SK-N-SH treated with all-trans-retinoic acid at 6 μM for 48 hours (cell line): Measurements from ENCODE around the gene B3GALT6.

Source experiments
- ATAC-seq: fragments of 200-7000 bp; cut with Tn5 transposase; 3 replicates; pipeline ENCODE4 v1.9.1; 2020; ENCODE audit warnings: mild to moderate bottlenecking, moderate library complexity
- ARNTL ChIP-seq: fragments of 450-650 bp; formaldehyde crosslinking; IDR thresholded peaks from 2 replicates; pipeline ENCODE4 v1.5.0; 2020; ENCODE audit warnings: low read depth, mild to moderate bottlenecking, moderate library complexity, borderline replicate concordance
- BACH2 ChIP-seq: fragments of 250-450 bp; sonication (Bioruptor Pico); IDR thresholded peaks from 2 replicates; pipeline ENCODE4 v1.9.0; 2021; ENCODE audit warnings: mild to moderate bottlenecking, borderline replicate concordance
- CSDC2 ChIP-seq: fragments of 250-450 bp; sonication (Bioruptor Pico); IDR thresholded peaks from 2 replicates; pipeline ENCODE4 v1.5.0; 2020; ENCODE audit warnings: mild to moderate bottlenecking, moderate library complexity
- ESRRG ChIP-seq: fragments of 250-450 bp; sonication (Bioruptor Pico); IDR thresholded peaks from 2 replicates; pipeline ENCODE4 v1.6.1; 2021; ENCODE audit warnings: mild to moderate bottlenecking
- GLIS3 ChIP-seq: fragments of 250-450 bp; sonication (Bioruptor Pico); IDR thresholded peaks from 2 replicates; pipeline ENCODE4 v1.5.0; 2020; ENCODE audit warnings: mild to moderate bottlenecking, moderate library complexity
- OSR1 ChIP-seq: fragments of 250-450 bp; sonication (Bioruptor Pico); IDR thresholded peaks from 2 replicates; pipeline ENCODE4 v1.8.0; 2022; ENCODE audit warnings: moderate library complexity, mild to moderate bottlenecking, inconsistent platforms
- PATZ1 ChIP-seq: fragments of 250-450 bp; sonication (Bioruptor Pico); IDR thresholded peaks from 2 replicates; pipeline ENCODE4 v1.8.0; 2020; ENCODE audit warnings: mild to moderate bottlenecking, moderate library complexity, borderline replicate concordance
- PPARA ChIP-seq: fragments of 250-450 bp; sonication (Bioruptor Pico); IDR thresholded peaks from 2 replicates; pipeline ENCODE4 v1.5.0; 2020; ENCODE audit warnings: mild to moderate bottlenecking, borderline replicate concordance
- RARB ChIP-seq: fragments of 250-450 bp; sonication (Bioruptor Pico); IDR thresholded peaks from 2 replicates; pipeline ENCODE4 v1.8.0; 2021; ENCODE audit warnings: mild to moderate bottlenecking, moderate library complexity
- SNAI2 ChIP-seq: fragments of 250-450 bp; sonication (Bioruptor Pico); IDR thresholded peaks from 2 replicates; pipeline ENCODE4 v1.5.0; 2020; ENCODE audit warnings: mild to moderate bottlenecking, moderate library complexity
- TCF4 ChIP-seq: fragments of 250-450 bp; sonication (Bioruptor Pico); IDR thresholded peaks from 2 replicates; pipeline ENCODE4 v1.8.0; 2021; ENCODE audit warnings: mild to moderate bottlenecking, moderate library complexity, borderline replicate concordance
- TOX ChIP-seq: fragments of 250-450 bp; sonication (Bioruptor Pico); IDR thresholded peaks from 2 replicates; pipeline ENCODE4 v1.8.0; 2021; ENCODE audit warnings: mild to moderate bottlenecking, moderate library complexity, borderline replicate concordance
- TSHZ2 ChIP-seq: fragments of 250-450 bp; sonication (Bioruptor Pico); IDR thresholded peaks from 2 replicates; pipeline ENCODE4 v1.5.0; 2020; ENCODE audit warnings: mild to moderate bottlenecking, moderate library complexity
- ZC3H10 ChIP-seq: fragments of 250-450 bp; sonication (Bioruptor Pico); IDR thresholded peaks from 2 replicates; pipeline ENCODE4 v1.5.1; 2021; ENCODE audit warnings: mild to moderate bottlenecking, moderate library complexity
- ZFP3 ChIP-seq: fragments of 250-450 bp; sonication (Bioruptor Pico); IDR thresholded peaks from 2 replicates; pipeline ENCODE4 v1.5.0; 2020; ENCODE audit warnings: mild to moderate bottlenecking, moderate library complexity
- ZFP30 ChIP-seq: fragments of 450-650 bp; formaldehyde crosslinking; IDR thresholded peaks from 2 replicates; pipeline ENCODE4 v1.5.0; 2022; ENCODE audit warnings: mild to moderate bottlenecking, moderate library complexity
- ZNF565 ChIP-seq: fragments of 450-650 bp; formaldehyde crosslinking; conservative IDR thresholded peaks from 2 replicates; pipeline ENCODE4 v1.5.0; 2020; ENCODE audit warnings: low read depth, mild to moderate bottlenecking, moderate library complexity
- ZNF70 ChIP-seq: fragments of 450-650 bp; formaldehyde crosslinking; IDR thresholded peaks from 2 replicates; pipeline ENCODE4 v1.5.0; 2020; ENCODE audit warnings: mild to moderate bottlenecking, moderate library complexity
- ZNF8 ChIP-seq: fragments of 450-650 bp; formaldehyde crosslinking; IDR thresholded peaks from 2 replicates; pipeline ENCODE4 v1.5.0; 2020; ENCODE audit warnings: mild to moderate bottlenecking, moderate library complexity
- TF ChIP-seq, protein P1 (sequence below): fragments of 250-450 bp; sonication (Bioruptor Pico); IDR thresholded peaks from 2 replicates; pipeline ENCODE4 v1.5.1; 2020; ENCODE audit warnings: low read depth, mild to moderate bottlenecking, moderate library complexity
- TF ChIP-seq, protein P2 (sequence below): fragments of 250-450 bp; sonication (Bioruptor Pico); IDR thresholded peaks from 2 replicates; pipeline ENCODE4 v1.8.0; 2021; ENCODE audit warnings: low read depth, mild to moderate bottlenecking, moderate library complexity, borderline replicate concordance

The B3GALT6 gene

DNA sequence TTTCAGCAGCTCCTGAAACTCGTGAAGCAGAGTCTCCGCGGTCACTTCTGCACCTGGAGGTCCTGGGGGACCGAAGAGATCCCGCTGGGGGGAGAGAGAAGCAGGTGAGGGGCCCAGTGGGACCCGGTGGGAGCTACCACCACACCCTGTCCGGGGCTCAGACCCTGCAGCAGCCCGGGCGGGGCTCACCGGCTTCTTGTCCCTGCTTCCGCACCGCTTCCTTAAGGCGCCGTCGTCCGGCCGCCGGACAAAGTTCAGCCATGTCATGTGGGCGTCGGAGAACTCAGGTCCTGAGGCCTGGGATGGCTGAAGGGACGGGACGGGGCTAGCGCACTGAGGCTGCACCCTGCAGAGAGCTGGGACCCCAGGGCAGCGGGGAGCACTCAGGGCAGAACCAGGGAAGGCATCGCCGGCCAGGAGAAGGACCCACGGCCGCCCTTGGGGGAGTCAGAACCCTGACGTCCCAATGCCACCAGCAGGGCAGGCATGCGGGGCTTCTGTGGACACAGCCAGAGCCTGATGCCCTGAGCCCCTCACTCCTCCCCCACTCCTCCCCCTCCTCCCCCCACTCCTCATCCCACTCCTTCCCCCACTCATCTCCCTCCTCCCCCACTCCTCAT, 12.3 kb downstream of the B3GALT6 start:
- TF ChIP-seq, protein P1, sequence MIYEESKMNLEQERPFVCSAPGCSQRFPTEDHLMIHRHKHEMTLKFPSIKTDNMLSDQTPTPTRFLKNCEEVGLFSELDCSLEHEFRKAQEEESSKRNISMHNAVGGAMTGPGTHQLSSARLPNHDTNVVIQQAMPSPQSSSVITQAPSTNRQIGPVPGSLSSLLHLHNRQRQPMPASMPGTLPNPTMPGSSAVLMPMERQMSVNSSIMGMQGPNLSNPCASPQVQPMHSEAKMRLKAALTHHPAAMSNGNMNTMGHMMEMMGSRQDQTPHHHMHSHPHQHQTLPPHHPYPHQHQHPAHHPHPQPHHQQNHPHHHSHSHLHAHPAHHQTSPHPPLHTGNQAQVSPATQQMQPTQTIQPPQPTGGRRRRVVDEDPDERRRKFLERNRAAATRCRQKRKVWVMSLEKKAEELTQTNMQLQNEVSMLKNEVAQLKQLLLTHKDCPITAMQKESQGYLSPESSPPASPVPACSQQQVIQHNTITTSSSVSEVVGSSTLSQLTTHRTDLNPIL (CRISPR knock-in tag), result no peak
- TF ChIP-seq TSHZ2 (CRISPR knock-in tag), result no peak
- TF ChIP-seq ZFP3 (CRISPR knock-in tag), result no peak
- no peak for TF ChIP-seq ZNF565 (CRISPR knock-in tag)
- no peak for TF ChIP-seq OSR1 (CRISPR knock-in tag)
- no peak for TF ChIP-seq TOX (CRISPR knock-in tag)
- no peak for TF ChIP-seq BACH2 (CRISPR knock-in tag)
- TF ChIP-seq, protein P2, sequence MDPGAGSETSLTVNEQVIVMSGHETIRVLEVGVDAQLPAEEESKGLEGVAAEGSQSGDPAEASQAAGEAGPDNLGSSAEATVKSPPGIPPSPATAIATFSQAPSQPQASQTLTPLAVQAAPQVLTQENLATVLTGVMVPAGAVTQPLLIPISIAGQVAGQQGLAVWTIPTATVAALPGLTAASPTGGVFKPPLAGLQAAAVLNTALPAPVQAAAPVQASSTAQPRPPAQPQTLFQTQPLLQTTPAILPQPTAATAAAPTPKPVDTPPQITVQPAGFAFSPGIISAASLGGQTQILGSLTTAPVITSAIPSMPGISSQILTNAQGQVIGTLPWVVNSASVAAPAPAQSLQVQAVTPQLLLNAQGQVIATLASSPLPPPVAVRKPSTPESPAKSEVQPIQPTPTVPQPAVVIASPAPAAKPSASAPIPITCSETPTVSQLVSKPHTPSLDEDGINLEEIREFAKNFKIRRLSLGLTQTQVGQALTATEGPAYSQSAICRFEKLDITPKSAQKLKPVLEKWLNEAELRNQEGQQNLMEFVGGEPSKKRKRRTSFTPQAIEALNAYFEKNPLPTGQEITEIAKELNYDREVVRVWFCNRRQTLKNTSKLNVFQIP (CRISPR knock-in tag), result no peak
- no peak for TF ChIP-seq ESRRG
- no peak for TF ChIP-seq ZNF70 (CRISPR knock-in tag)
- no peak for TF ChIP-seq ARNTL (CRISPR knock-in tag)
- no peak for ATAC-seq

DNA sequence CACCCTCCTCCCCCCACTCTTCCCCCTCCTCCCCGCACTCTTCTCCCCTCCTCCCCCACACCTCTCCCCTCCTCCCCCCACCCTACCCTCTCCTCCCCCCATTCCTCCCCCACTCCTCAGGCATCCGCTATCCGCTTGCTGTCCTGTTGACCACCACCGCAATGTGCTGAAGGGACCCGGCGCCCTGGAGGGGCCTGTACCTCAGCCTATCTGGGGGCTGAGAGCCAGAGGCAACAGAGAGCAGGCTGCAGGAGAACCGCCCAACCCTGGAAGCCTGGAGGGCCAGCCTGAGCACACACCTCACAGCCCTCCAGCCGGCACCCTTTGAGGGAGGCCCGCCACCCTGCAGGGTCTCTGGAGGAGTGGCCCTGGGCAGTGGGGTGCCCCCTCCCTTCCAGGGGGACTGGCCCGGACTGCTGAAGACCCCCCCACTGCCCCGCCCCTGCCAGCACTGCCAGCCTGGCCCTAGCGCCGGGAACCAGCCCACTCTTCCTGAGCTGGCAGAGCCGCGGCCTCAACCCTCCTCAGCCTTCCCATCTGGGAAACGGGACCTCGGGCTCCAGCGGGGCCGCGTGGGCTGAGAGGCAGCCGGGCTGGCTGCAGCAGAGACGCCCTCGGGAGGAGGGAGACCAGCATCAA, 13.3 kb downstream of the B3GALT6 start:
- ATAC-seq, result no peak
- no peak for TF ChIP-seq ESRRG
- no peak for TF ChIP-seq ZNF8 (CRISPR knock-in tag)
- TF ChIP-seq RARB, result no peak
- no peak for TF ChIP-seq TCF4
- TF ChIP-seq PPARA (CRISPR knock-in tag), result no peak
- no peak for TF ChIP-seq OSR1 (CRISPR knock-in tag)
- TF ChIP-seq GLIS3 (CRISPR knock-in tag), result no peak
- no peak for TF ChIP-seq ZC3H10 (CRISPR knock-in tag)
- TF ChIP-seq ZNF70 (CRISPR knock-in tag), result no peak
- no peak for TF ChIP-seq CSDC2 (CRISPR knock-in tag)
- no peak for TF ChIP-seq ZFP30 (CRISPR knock-in tag)
- no peak for TF ChIP-seq SNAI2 (CRISPR knock-in tag)

DNA sequence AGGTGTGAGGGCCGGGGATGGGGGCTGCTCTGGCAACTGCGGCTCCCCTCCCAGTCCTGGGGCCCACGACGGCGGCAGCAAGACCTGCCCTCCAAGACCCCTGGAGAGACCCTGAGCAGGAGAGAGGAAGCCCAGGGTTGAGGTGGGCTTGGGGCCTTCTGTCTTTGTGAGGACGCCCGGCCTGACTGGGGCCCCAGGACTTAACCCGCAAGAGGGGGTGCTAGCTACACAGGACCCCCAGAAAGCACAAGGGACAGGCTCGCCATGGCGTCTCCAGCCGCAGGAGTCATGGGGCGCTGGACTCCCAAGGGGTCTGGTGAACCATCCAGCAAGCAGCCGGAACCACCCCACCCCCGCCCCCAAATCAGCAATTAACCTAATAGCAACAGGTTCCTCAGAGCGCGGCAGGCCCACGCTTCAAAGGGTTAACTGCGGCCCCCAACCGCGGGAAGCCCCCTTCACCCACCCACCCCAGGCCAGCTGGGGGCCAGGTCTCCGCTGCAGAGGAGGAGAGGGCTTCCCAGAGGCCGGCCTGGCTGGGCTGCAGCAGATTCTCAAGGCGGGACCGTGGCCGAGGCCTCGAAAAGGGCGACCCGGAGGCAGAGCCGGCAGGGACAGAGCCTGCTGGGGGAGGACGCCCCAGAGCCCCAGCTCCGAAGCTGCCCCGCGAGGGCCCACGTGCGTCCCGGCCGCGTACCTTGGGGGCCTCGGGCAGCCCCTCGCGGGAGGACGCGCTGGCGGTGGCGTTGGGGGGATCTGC, 14.0 kb downstream of the B3GALT6 start:
- ATAC-seq, result no peak
- TF ChIP-seq TOX (CRISPR knock-in tag), result no peak
- TF ChIP-seq CSDC2 (CRISPR knock-in tag), result no peak
- TF ChIP-seq PATZ1 (CRISPR knock-in tag), result no peak
- no peak for TF ChIP-seq SNAI2 (CRISPR knock-in tag)
- no peak for TF ChIP-seq PPARA (CRISPR knock-in tag)
- no peak for TF ChIP-seq ZFP3 (CRISPR knock-in tag)
